SJCRH30 (cell line): ENCODE data around the gene BCAR3. TPM values are rescaled to one million over a fixed set of nuclear protein-coding genes. Genes with fewer than 3 reads are reported as not detected.
A peak's percentile ranks its signal among the peaks of the same experiment; 100 is the strongest.

Source experiments
- DNase-seq, 2 experiments: peaks; one replicate each; pipeline ENCODE4 v3.0.0-alpha.2; 2015 to 2020
- H3K27ac ChIP-seq: fragments of 250-450 bp; sonication (Bioruptor Pico); 2 replicates; pipeline ENCODE4 v1.5.1; 2020; ENCODE audit warnings: mild to moderate bottlenecking, moderate library complexity
- H3K27me3 ChIP-seq: fragments of 250-450 bp; sonication (Bioruptor Pico); 2 replicates; pipeline ENCODE4 v1.5.1; 2020; ENCODE audit warnings: mild to moderate bottlenecking, moderate library complexity
- H3K36me3 ChIP-seq: fragments of 250-450 bp; sonication (Bioruptor Pico); 2 replicates; pipeline ENCODE4 v1.5.1; 2020; ENCODE audit warnings: mild to moderate bottlenecking, moderate library complexity
- H3K4me1 ChIP-seq: fragments of 250-450 bp; sonication (Bioruptor Pico); 2 replicates; pipeline ENCODE4 v1.5.1; 2020; ENCODE audit warnings: mild to moderate bottlenecking, moderate library complexity
- H3K4me3 ChIP-seq: fragments of 250-450 bp; sonication (Bioruptor Pico); 2 replicates; pipeline ENCODE4 v1.5.1; 2020; ENCODE audit warnings: mild to moderate bottlenecking, moderate library complexity
- H3K9me3 ChIP-seq: fragments of 250-450 bp; sonication (Bioruptor Pico); replicated peaks from 2 replicates; pipeline ENCODE4 v1.5.1; 2020; ENCODE audit warnings: mild to moderate bottlenecking, moderate library complexity
- total RNA-seq: library from RNA; depleted of rRNA; stranded (reverse); fragments of >200 nt; shearing (Covaris generic); gene quantifications from 2 replicates; pipeline ENCODE4 v1.2.3, GENCODE V29; 2014; rRNA removed

Gene BCAR3
- 30.0 and 30.8 TPM in 2 replicates for total RNA-seq

DNA sequence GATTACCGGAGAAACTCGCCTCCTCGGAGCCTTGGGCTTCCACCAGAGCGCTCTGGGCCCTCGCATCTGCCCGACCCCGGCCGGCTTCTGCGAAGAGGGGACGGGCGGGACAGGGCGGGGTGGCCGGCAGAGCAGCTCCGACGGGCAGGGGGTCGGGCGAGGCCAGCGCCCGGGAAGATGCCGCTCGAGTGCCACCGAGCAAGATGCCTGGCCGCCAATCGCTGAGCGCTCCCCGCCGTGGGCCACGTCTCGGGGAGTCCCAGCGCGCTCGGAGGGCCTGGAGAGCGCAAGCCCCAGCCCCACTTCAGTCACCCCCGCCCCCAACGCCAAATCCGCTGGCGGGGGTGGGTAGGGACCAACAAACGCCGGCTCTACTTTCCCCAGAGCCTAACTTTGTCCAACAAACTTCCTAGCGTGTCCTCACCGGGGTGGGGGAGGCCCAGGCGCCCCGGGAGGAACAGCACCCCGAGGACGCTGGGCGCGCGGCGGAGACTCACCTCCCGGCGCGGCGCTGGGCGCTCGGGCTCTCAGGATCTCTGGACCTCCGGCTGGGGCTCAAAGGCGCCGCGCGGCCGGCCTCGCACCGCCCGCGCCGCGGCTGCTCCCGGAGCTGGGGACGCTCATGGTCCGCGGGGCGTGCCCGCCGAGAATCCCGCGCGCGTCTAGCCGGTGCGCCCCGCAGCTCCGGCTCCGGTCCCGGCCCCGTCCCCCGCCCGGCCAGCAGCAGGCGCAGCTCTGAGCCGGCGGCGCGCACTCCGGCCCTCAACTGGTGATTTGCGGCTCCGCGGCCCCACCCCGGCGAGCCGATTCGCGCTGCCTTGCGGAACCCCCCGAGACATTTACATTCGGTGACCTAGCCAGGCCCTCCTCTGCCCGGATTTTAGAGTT is at the start of gene BCAR3:
Gene BCAR3, minus strand, starts transcription at position 737 of the 888 bp plus-strand sequence. CDS start 6,907 bp downstream, outside the sequence.
- H3K9me3 ChIP-seq, result no peaks in the 10 kb centered on the region
- no peaks in the 10 kb centered on the region for H3K27me3 ChIP-seq
- H3K4me3 ChIP-seq, result peak within 1 kb of the TSS; percentile 90
- H3K4me1 ChIP-seq, result peaks cover 12% of the 10 kb centered on the region
- H3K36me3 ChIP-seq, result peaks cover 16% of the 10 kb centered on the region; the same call in 1 of the 2 replicates
- DNase-seq, result peak; percentile 75 to 78
- peak within 1 kb of the TSS; percentile 78 for H3K27ac ChIP-seq

DNA sequence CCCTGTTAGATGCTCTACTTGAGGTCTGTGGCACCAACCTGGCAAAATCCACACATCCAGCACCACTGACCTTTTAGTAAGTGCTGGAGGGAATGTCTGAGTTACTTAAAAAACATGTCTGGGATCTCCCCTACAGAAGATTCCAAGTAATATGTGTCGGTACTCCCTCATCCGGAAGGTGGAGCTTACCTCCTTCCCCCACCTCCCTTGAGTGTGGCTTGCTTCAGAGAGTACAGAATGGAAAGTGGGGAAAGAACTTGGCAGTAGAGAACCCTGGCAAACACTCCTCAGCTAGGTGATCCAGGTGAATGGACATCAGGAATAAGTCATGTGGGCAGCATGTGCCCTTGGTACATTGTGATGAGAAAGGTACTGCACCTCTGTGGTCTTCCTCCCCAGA is 49.0 kb upstream of the BCAR3 start:
- Histone ChIP-seq H3K4me1 (peaks cover 19% of the 10 kb centered on the region), H3K36me3 (no peaks in the 10 kb centered on the region), H3K27me3 (no peaks in the 10 kb centered on the region), H3K9me3 (no peaks in the 10 kb centered on the region), H3K4me3 (no peak overlapping the region), H3K27ac (no peak overlapping the region)
- no peak for DNase-seq

DNA sequence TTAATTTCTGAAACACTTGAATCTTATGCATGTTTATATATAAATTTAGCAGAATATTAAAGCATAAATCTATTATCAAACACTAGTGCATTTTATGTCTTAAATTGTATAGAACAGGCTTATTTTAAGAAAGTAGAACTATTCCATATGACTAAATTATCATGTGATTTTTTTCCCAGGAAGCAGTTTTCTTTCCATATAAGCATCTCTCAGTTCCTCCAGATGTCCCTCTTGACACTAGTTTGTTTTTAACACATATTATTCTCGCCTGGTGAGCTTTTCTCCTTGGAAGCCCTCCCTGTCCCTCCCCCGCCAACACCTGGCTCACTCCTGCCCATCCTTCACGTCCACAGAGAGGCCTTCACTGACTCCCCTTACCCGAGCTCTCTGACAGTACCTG is 48.3 kb upstream of the BCAR3 start:
- no peaks in the 10 kb centered on the region for H3K9me3 ChIP-seq
- H3K4me1 ChIP-seq, result peaks cover 14% of the 10 kb centered on the region
- no peak overlapping the region for H3K4me3 ChIP-seq
- DNase-seq, result no peak
- no peaks in the 10 kb centered on the region for H3K36me3 ChIP-seq
- no peaks in the 10 kb centered on the region for H3K27me3 ChIP-seq
- no peak overlapping the region for H3K27ac ChIP-seq

DNA sequence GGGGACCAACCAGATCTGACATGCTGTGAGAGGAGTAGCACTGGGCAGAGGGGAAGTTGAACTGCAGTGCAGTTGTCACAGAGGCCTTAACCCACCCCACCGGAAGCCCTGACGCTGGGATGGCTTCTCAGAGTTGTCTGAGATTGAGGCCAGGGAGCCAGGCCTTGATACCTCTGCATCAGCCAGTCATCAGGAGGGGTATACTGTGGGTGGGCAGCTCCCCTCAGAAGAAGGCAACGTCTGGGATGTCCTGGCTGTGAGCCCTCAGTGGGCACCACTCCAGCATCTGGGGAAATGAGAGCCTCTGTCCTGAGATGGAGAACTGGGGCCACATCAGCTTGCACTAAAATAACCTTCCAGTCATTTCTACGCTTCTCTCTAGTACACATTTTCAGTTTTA is 47.9 kb upstream of the BCAR3 start:
- Histone ChIP-seq H3K9me3 (no peaks in the 10 kb centered on the region), H3K36me3 (no peaks in the 10 kb centered on the region), H3K4me1 (peaks cover 15% of the 10 kb centered on the region), H3K27ac (no peak overlapping the region), H3K27me3 (no peaks in the 10 kb centered on the region), H3K4me3 (no peak overlapping the region)
- no peak for DNase-seq

DNA sequence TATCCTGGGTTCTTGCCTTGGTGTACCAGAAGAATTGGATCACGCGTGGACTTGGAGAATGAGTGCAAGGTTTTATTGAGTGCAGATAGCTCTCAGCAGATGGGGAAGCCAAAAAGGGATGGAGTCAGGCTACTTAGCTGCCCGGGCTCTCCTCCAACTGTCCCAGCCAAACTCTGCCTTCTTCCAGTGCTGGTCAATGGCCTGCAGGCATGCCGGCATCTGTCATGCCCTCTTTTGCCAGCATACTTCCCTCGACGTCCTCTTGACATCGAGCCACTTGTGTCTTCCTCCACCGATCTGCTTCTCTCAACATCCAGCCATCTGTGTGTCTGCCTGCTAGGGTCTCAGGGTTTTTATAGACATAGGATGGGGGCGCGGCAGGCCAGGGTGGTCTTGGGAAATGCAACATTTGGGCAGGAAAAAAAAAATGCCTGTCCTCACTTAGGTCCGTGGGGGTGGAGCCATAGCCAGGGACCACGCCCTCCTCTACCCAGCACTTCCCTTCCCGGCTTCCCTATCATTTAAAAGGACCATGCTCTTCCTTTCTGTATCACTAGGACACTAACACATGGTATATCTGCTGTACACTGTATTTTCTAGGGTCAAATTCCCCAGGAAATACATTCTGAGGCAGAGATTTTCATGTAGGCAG is 47.0 kb upstream of the BCAR3 start:
- Histone ChIP-seq H3K4me1 (peaks cover 24% of the 10 kb centered on the region), H3K4me3 (no peak overlapping the region), H3K27ac (no peak overlapping the region), H3K27me3 (no peaks in the 10 kb centered on the region), H3K36me3 (no peaks in the 10 kb centered on the region), H3K9me3 (no peaks in the 10 kb centered on the region)
- no peak for DNase-seq

- H3K27me3 ChIP-seq, result no peaks in the 10 kb centered on the region
- peaks cover 37% of the 10 kb centered on the region for H3K4me1 ChIP-seq
- DNase-seq, result peak; percentile 77 to 87
- H3K36me3 ChIP-seq, result no peaks in the 10 kb centered on the region
- H3K4me3 ChIP-seq, result peak overlapping the region; percentile 17; the same call in 1 of the 2 replicates
- H3K27ac ChIP-seq, result peak overlapping the region; percentile 95
- no peaks in the 10 kb centered on the region for H3K9me3 ChIP-seq
Measured at GRCh38 chr1:93723733-93724270, 42.2 kb upstream of the BCAR3 start.

DNA sequence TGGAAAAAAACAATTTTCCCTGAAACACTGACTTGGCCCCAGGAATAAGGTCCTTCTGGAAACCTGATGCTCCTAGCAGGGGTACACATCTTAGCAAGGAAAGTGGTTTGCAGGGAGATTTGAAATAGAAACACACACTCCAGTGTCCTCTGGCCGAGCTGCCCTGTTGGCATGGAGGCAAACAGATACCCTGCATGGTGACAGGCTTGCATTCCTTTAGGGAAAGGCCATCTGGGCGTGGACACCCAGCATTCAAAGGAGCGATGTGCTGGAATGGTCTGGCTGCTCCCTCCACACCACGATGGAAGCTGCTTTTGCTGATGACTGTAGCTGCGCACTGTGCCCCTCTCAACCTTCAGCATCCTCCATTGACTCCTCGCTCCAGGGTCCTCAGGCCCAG is 41.5 kb upstream of the BCAR3 start:
- H3K4me3 ChIP-seq, result peak overlapping the region; percentile 17
- no peaks in the 10 kb centered on the region for H3K27me3 ChIP-seq
- peak overlapping the region; percentile 95 for H3K27ac ChIP-seq
- H3K4me1 ChIP-seq, result peaks cover 37% of the 10 kb centered on the region
- peak; percentile 71 to 75 for DNase-seq
- no peaks in the 10 kb centered on the region for H3K9me3 ChIP-seq
- H3K36me3 ChIP-seq, result no peaks in the 10 kb centered on the region

- H3K27ac ChIP-seq, result peak overlapping the region; percentile 95
- peak overlapping the region; percentile 17 for H3K4me3 ChIP-seq
- no peaks in the 10 kb centered on the region for H3K27me3 ChIP-seq
- H3K4me1 ChIP-seq, result peaks cover 37% of the 10 kb centered on the region
- H3K36me3 ChIP-seq, result no peaks in the 10 kb centered on the region
- peak; percentile 88 to 92 for DNase-seq
- no peaks in the 10 kb centered on the region for H3K9me3 ChIP-seq
Measured at GRCh38 chr1:93722081-93723031, 40.7 kb upstream of the BCAR3 start.

DNA sequence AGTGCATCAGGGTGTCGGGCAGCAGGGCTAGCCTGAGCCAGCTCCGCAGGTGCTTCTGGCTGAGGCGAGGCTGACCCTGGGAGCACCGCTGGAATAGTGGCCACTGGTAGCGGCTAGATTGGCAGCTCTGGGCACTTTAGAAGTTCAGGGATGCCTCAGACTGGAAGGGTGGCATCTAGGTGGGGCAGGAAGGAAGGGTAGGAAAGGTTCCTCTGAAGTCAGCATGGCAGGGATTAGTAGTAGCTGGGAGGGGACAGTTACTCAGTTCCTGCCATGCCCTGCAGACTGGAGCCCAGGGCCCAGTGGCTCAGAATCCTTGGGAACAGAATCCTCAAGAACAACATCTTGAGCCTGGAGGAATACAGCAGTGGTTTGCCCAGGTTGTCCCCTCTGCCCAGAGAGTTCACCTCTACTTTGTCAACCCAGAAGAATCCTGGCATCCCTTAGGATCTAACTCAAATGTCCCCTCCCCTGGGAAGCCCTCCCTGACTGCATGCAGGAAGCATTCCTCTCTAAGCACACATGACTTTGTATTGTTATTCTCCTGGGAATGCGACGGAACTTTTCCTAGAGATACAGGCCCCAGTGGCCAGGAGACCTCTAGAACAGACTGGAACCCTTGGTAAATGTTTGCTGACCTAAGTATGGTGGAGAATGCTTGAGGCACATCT is 39.5 kb upstream of the BCAR3 start:
- Histone ChIP-seq H3K27me3 (no peaks in the 10 kb centered on the region), H3K4me3 (no peak overlapping the region), H3K9me3 (no peaks in the 10 kb centered on the region; the same call in 1 of the 2 replicates), H3K27ac (no peak overlapping the region), H3K36me3 (no peaks in the 10 kb centered on the region), H3K4me1 (peaks cover 37% of the 10 kb centered on the region)
- DNase-seq, result no peak

DNA sequence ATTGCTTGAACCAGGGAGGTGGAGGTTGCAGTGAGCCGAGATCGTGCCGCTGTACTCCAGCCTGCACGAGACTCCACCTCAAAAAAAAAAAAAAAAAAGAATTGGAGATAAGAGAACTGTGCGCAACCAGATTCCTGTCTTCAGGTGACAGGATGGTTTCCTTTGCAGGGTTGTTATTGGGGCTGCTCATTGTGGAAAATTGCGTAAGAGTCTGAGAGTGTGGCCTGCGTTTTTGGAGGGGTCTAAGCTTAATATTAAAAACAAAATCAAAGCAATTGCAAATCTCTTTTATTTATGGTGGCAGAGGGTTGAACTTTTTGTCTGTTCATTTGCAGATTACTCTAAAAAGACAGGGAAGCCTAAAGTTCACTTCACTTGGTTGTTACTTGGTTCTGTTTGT is 36.0 kb upstream of the BCAR3 start:
- H3K27me3 ChIP-seq, result no peaks in the 10 kb centered on the region
- no peak overlapping the region for H3K27ac ChIP-seq
- no peaks in the 10 kb centered on the region for H3K36me3 ChIP-seq
- no peaks in the 10 kb centered on the region; the same call in 1 of the 2 replicates for H3K9me3 ChIP-seq
- H3K4me1 ChIP-seq, result peaks cover 32% of the 10 kb centered on the region
- no peak for DNase-seq
- H3K4me3 ChIP-seq, result no peak overlapping the region

GRCh38 chr1:93716941-93717368 is 35.3 kb upstream of the BCAR3 start:
- Histone ChIP-seq H3K4me3 (no peak overlapping the region), H3K4me1 (peaks cover 27% of the 10 kb centered on the region), H3K27ac (no peak overlapping the region), H3K27me3 (no peaks in the 10 kb centered on the region), H3K36me3 (no peaks in the 10 kb centered on the region), H3K9me3 (no peaks in the 10 kb centered on the region; the same call in 1 of the 2 replicates)
- peak in 1 of 2 experiments; percentile 35 for DNase-seq

DNA sequence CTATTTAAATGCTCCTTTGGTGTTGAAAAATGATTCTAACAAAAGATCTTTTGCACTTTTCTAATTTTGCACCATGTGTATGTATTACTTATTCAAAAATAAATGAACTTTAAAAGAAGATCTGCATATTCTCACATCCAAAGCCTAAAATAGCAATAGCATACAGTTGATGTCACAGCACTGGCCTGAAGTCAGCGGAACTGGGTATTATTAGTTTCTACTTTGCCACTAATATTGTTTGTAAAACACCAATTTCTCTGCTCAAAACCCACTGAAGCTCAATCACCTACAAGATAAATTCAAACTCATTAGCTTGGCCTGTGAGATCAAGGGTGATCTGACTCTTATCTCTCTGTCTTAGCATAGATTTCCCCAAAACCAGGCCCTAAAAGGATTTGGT is 34.5 kb upstream of the BCAR3 start:
- Histone ChIP-seq H3K4me1 (peaks cover 20% of the 10 kb centered on the region), H3K9me3 (no peaks in the 10 kb centered on the region; the same call in 1 of the 2 replicates), H3K36me3 (no peaks in the 10 kb centered on the region), H3K4me3 (no peak overlapping the region), H3K27me3 (no peaks in the 10 kb centered on the region), H3K27ac (no peak overlapping the region)
- DNase-seq, result no peak

GRCh38 chr1:93715529-93716126 is 34.0 kb upstream of the BCAR3 start:
- Histone ChIP-seq H3K27me3 (no peaks in the 10 kb centered on the region), H3K4me1 (peaks cover 20% of the 10 kb centered on the region), H3K27ac (no peak overlapping the region), H3K36me3 (no peaks in the 10 kb centered on the region), H3K9me3 (no peaks in the 10 kb centered on the region; the same call in 1 of the 2 replicates), H3K4me3 (no peak overlapping the region)
- DNase-seq, result no peak
